Fibroblast of the conjunctiva (primary cell): ENCODE data around the gene NSRP1.
"Not testable (repeated sequence)": the region's sequence is repeated elsewhere in the genome, so short reads cannot be mapped to it uniquely, and the experiment has no call there.

Source experiments
- DNase-seq: peaks from one replicate; pipeline ENCODE4 v3.0.0-alpha.2; 2010; ENCODE audit warnings: low read depth

The NSRP1 gene

DNA sequence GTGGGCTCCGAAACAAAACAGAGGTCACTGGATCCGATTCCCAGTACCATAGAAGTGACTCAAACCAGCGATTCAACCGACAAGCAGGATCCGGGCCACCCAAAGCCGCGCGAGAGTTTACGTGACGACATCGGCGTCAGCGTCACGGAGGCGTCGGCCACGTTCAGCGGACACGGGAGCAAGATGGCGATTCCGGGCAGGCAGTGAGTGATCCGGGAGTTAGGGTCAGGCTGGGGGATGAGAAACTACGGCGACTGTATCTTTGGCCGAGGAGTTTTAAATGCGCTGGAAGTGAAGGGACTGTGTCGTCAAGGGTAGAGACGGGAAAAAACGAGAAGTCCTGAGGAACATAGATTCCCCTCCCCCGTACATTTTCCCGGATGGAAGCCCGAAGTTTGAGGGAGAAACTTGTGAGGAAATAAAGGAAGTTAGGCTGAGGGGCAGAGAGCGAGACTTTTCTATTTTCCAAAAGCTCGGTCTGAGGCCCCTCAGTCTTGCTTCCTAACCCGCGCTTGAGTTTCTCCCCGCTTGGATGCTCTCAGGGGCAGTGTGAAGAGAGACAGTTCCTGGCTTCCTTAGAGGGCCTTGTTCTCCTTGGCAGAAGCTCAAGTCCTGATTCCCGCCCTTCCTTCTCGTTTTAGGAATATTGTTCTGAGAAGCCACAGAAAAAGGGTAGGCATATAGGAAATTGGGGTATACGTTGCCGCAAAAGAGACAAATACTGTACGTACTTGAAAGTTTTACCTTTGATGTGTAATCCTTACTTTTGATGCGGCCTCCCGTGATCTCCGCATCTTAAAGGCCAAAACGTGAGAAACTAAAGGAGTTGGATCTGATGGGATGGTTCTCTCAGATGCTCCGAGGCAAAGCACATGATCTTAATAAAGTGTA, at the start of gene NSRP1:
Gene NSRP1, plus strand, starts transcription at position 156 of the 891 bp plus-strand sequence. Its CDS starts 28 bp downstream, at position 184.
- DNase-seq = peak; percentile 90

DNA sequence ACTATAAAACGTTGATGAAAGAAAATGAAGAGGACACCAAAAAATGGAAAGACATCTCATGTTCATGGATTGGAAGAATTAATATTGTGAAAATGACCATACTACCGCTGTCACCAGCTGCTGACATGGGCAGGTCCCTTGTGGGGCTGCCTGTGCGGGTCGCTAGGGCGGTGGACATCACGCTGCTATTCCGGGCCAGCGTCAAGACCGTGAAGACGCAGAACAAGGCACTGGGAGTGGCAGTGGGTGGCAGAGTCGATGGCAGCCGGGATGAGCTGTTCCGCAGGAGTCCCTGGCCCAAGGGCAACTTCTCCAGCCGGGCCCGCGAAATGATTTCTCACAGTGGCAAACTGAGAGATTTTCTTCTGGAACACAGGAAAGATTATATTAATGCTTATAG, 48.2 kb upstream of the NSRP1 start:
- DNase-seq = no peak

GRCh38 chr17:30074254-30074653, 42.4 kb upstream of the NSRP1 start:
- no peak for DNase-seq

DNA sequence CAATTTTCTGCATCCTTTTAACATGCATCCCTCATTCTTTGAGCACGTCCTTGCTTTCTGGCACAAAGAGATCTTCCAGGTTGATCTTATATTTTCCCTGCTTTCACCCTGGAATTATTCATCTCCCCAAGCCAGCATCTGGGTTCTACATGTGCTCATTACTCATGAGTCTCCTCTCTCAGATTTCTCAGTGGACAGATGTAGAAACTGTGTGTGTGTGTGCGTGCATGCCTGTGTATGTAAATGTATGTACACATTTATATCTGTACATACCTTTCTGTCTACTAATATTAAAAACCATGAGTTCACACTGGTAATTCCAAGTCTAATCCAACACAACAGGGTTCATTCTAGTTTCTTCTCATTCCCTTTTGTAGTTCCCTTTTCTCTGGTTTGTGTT, 41.9 kb upstream of the NSRP1 start:
- DNase-seq = no peak

- no peak for DNase-seq
Observed at GRCh38 chr17:30082773-30083172, 33.8 kb upstream of the NSRP1 start.

- DNase-seq = no peak
Observed at GRCh38 chr17:30084788-30085187, 31.8 kb upstream of the NSRP1 start.

GRCh38 chr17:30086896-30087295, 29.7 kb upstream of the NSRP1 start:
- DNase-seq = no peak

DNA sequence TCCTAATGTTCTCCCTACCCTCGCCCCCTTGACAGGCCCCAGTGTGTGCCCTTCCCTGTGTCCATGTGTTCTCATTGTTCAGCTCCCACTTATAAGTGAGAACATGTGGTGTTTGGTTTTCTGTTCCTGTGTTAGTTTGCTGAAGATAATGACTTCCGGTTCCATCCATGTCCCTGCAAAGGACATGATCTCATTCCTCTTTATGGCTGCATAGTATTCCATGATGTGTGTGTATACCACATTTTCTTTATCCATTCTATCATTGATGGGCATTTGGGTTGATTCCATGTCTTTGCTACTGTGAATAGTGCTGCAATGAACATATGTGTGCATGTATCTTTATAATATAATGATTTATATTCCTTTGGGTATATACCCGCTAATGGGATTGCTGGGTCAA, 29.2 kb upstream of the NSRP1 start:
- not testable (repeated sequence) for DNase-seq

DNA sequence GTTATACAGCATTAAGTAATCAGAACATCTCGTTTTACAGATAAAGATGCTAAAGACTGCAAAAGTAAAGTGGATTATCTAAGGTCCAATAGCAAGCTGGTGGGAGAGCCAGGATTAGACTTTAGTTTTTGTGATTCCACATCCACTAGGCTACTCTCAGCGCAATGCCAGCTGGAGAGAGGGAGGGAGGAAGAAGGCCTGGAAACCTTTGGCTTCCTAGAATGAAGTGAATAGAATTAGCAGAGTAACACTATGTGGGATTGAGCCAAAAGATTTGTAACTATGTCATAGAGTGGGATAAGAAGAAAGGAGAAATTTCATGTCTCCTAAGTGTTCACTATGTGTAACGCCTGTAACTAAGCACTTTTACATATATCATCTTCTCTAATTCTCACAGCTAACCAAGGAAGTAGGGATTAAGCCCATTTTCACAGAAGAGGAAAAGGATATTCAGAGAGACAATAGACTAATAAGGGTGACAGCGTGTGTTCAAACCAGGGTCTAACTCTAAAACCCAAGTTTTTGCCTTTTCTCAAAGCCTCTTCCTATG, 25.4 kb upstream of the NSRP1 start:
- no peak for DNase-seq

- no peak for DNase-seq
Observed at GRCh38 chr17:30091771-30092170, 24.8 kb upstream of the NSRP1 start.

DNA sequence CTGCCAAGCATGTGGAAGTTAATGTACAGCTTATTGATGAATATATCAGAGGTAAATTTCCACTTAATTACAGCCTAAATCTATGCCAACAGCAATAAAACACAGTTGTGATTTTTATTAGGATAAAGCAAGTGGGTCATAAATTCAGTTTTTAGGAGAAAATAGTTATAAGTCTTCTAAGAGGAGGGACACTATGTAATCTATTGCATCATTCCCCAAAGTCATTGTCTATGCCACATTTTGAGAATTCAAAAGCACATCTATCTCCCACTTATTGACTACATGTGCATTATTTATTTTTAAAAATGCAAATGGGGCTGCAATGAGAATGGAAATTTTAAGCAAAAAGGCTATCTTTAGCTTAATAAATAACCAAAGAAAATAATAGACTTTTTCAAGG, 23.7 kb upstream of the NSRP1 start:
- DNase-seq = no peak

- peak; percentile 34 for DNase-seq
Observed at GRCh38 chr17:30093463-30094147, 23.0 kb upstream of the NSRP1 start.

DNA sequence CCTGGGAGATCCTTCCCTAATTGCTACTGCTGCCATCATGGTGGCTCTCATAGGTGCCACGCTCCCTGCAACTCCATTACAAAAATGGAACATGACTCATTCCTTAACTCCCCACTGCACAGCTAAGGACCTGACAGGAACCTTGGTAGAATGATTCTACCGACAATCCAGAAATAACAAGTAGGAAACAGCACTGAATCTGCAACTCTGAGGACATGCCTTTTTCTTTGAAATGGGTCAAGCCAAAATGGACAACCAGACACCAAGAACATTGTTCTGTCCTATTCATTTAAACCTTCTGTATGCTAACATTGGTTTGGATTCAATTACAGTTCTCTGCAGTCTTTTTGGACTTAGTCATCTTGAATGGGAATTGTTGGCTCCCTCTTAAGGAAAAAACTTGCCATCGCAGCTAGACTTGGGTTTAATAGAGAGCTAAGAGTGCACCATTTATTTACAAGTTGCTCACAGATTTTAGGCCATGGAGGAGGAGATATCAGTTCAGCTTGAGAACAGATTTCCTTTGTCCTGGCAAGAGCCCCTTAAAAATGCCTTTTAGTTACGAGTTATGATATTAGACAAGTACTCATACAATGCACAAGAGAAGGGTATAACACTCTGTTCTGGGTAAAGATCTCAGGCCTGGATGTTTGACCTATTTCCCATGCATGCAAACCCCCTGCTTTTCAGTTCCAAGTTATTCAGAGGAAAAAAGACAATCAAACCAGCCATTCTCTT, 20.9 kb upstream of the NSRP1 start:
- DNase-seq = peak; percentile 70

- DNase-seq = no peak
Observed at GRCh38 chr17:30101686-30102390, 14.8 kb upstream of the NSRP1 start.

DNA sequence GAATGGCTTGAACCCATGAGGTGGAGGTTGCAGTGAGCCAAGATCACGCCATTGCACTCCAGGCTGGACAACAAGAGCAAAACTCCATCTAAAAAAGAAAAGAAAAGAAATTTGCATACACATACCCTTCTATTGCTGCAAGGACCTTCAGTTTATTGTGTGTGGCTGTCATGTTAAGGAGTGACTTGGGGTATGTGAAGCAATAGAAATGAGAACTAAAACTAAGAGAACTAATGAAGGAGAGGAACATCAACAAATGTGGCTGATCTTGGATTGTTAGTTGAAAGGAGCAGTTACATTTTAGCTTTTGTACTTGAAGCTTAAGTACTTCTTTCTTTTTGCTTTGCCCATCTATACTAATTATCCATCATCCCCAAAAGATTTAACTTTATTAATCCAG, 12.7 kb upstream of the NSRP1 start:
- DNase-seq = no peak

DNA sequence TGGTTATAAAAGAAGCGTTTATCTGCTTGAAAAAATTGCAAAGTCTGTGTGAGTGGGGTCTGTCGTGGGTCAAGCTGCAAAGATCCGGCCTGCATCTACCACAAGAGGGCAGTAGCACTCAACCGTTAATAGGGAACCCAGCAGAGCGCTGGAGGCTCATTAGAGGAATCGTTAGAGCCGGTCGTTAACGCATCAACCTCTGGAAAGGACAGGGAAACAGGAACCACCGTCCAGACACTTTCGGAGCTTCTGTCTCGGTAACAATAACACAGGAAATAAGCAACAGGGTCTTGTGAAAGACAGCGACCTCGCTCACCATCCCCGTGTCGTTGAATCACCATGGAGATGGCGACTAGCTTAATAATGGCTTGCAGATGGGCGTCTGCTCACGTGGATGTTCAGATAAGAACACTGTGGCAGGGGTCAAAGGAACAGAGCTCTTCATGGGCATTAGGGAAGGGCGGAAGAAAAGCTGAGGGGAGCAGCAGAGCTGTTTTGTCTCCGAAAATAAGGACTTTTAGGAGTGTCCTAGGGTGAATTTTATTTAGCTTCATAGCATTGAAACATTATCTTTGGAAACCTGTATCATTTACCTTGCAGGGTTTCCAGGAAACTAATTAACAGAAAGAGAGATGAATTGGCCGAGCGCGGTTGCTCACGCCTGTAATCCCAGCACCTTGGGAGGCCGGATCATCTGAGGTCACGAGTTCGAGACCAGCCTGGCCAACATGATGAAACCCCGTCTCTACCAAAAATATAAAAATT, 11.9 kb upstream of the NSRP1 start:
- DNase-seq = peak; percentile 63

GRCh38 chr17:30112794-30113193, 3.8 kb upstream of the NSRP1 start:
- DNase-seq = no peak

DNA sequence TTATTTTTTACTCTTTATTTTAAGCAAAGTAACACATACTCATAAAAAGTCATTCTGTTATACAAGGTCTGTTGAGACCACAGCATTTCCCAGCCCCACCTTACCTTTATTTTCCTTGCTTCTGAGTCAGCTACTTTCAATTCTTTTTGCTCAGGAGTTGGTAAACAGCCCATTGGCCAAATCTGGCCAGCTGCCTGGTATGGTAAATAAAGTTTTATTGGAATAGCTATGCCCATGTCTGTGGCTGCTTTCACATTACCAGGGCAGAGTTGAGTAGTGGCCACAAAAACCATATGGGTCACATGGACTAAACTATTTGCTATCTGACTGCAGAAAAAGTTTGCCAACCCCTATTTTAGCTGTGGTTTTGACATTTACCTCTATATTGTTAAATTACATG, 3.4 kb upstream of the NSRP1 start:
- no peak for DNase-seq

DNA sequence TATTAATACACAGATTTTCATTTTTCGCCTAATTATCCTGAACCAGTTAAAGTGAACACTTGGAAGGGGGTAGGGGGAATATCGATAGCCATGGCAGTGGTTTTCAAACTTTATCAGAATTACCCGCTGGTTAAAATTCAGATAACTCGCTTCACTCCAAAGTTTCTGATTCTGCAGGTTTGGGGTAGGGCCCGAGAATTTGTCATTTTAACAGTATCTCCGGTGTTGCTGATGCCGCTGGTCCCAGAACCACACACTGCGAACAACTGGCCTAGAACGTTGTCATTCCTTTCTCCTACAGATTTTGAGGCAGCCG, 313 bp upstream of the NSRP1 start:
- DNase-seq = no peak

- no peak for DNase-seq
Observed at GRCh38 chr17:30117675-30118081, 1.1 kb downstream of the NSRP1 start.

- DNase-seq = not testable (repeated sequence)
Observed at GRCh38 chr17:30118635-30119034, 2.0 kb downstream of the NSRP1 start.
